ENCODE measurements around the gene TMEM187. TPM values are rescaled to one million over a fixed set of nuclear protein-coding genes. Genes with fewer than 3 reads are reported as not detected.
A peak's percentile ranks its signal among the peaks of the same experiment; 100 is the strongest.

TMEM187 gene
- total and polyA plus RNA-seq, 12 donors, result 3.4 to 13.2 (median 7.5) TPM

DNA sequence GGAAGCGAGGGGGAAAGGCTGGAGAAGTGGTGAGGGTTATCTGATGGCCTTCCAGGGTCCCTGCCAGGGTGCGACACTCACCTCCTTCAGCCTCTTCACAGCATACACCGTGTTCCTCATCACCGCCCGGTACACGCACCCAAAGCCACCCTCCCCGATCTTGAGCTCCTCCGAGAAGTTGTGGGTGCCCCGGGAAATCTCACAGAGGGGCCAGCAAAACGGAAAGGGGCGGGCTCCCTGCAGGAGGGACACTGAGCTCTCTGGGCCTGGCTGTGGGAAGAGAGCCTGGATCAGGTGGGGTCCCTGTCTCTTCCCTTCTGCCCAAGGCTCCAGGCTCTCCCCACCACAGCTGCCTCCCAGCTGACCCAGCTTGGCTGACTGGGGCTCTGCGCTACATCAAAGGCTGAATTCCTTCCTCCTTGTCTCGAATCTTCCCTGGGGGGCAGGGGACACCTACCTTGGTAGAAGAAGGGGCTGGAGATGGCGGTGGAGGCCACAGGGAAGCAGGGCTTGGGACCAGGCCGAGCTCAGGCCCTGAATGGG is 46.0 kb downstream of the TMEM187 start:
- no peak for DNase-seq
- WGBS, 2 donors, result 78 to 82% methylated on average over 14 to 15 of the region's 15 CpGs

DNA sequence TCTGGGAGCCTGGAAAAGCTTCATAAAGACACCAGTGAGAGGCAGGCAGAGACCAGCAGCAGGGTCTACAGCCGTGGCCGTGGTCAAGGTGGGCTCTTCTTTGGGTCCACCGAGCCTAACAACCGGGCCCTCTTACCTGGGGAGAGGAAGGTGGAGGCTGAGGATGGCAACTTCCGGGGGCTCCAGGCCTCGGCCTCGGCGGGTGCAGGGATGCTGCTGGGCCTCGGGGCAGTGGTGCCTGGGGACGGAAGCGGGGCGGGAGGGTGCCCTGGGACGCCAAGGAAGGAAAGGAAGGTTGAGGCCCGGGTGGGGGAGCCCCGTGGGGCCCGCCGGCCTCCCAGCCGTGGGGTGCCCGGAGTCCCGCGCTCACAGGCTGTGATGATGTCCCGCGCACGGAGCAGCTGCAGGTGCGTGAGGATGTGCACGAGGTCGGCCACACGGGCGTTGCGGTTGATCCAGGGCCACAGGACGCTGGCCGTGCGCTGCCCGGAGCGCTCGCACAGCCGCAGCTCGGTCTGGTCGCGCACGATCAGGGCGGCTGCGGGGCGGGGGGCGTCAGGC is 46.6 kb downstream of the TMEM187 start:
- WGBS, 2 donors, result 5 to 7% methylated on average over 11 to 44 of the region's 45 CpGs
- intact Hi-C loops (cut with DNase I), result loop anchor here in 1 of 10 donors (5.0 kb wide), 1 partner anchor 33 kb away; no protein-coding TSS in a partner anchor

More for the DNA sequence above, 46.0 kb downstream of the TMEM187 start:
- peaks cover 0 to 59% (median 0%) of the 10 kb centered on the region in 7 donors for H3K27me3 ChIP-seq
- TF ChIP-seq, protein P1, sequence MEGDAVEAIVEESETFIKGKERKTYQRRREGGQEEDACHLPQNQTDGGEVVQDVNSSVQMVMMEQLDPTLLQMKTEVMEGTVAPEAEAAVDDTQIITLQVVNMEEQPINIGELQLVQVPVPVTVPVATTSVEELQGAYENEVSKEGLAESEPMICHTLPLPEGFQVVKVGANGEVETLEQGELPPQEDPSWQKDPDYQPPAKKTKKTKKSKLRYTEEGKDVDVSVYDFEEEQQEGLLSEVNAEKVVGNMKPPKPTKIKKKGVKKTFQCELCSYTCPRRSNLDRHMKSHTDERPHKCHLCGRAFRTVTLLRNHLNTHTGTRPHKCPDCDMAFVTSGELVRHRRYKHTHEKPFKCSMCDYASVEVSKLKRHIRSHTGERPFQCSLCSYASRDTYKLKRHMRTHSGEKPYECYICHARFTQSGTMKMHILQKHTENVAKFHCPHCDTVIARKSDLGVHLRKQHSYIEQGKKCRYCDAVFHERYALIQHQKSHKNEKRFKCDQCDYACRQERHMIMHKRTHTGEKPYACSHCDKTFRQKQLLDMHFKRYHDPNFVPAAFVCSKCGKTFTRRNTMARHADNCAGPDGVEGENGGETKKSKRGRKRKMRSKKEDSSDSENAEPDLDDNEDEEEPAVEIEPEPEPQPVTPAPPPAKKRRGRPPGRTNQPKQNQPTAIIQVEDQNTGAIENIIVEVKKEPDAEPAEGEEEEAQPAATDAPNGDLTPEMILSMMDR (IDR thresholded peaks at IDR 0.05), result no peak
- peak overlapping the region in 7 of 10 donors; percentile 57 to 91 (median 89) for H3K27ac ChIP-seq
- peaks cover 0 to 40% (median 0%) of the 10 kb centered on the region in 9 donors for H3K36me3 ChIP-seq
- peaks cover 0 to 30% (median 9%) of the 10 kb centered on the region in 9 donors for H3K4me1 ChIP-seq
- intact Hi-C loops (cut with DNase I), result loop anchor here in 1 of 10 donors (5.0 kb wide), 1 partner anchor 34 kb away; no protein-coding TSS in a partner anchor
- H3K9me3 ChIP-seq, result no peaks in the 10 kb centered on the region
- no peak for ATAC-seq
- peak overlapping the region; percentile 35 to 63 (median 58) for H3K4me3 ChIP-seq

DNA sequence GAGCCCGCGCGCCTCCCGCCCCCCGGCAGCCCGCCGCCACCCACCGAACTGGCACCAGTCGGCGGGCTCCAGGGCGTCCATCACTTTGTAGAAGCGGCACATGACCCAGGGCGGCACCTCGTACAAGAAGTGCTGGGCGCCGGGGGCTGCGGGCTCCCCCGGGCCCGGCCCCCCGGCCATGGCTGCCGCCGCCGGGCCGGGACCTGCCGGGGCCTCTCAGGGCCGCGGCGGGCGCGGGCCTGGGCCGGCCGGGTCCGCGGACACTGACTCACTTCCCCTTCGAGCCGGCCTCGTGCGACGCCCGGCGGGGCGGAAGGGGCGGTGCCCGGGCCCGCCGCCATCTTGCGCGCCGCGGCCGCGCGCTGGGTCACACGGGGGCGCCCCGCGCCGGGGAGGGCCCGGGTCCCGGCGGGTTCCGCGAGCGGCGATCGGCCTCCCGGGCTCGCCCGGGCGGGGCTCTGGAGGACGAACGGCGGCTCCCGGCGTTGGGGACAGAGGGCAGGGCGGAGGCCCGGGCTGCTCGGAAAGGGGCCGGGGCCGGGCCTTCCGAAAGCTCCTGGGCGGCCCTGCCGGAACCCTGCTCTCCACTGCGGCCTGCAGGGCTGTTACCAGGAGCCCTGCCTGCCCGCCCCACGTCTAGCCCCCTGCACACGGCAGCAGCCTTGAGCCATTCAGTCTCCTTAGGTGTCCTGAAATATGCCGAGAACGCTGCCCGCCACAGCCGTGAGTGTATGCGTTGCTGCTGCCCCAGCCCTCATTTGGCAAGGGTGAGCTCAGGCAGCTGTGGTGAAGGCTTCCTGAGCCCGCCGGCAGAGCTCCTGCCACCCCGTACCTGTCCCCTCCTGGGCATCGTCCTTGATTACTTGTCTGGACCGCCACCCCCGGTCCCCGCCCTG is 47.3 kb downstream of the TMEM187 start, which contains the start of gene IRAK1:
Gene IRAK1, minus strand, starts transcription at position 270 of the 896 bp plus-strand sequence. Its CDS starts 90 bp downstream, at position 180.
- H3K4me3 ChIP-seq, result peak within 1 kb of the TSS; percentile 38 to 68 (median 60)
- peak; percentile 29 to 66 for DNase-seq
- intact Hi-C loops (cut with DNase I), result loop anchor here in 3 of 10 donors (2.0 to 10.0 kb wide), 3 partner anchors 27 to 75 kb away; partner anchors contain the start of gene MECP2 (in 1 of the 3)

More for the DNA sequence above, 46.6 kb downstream of the TMEM187 start:
- Histone ChIP-seq H3K27ac (peak overlapping the region; percentile 57 to 91 (median 83)), H3K4me1 (peaks cover 0 to 30% (median 9%) of the 10 kb centered on the region in 9 donors), H3K9me3 (no peaks in the 10 kb centered on the region), H3K4me3 (peak overlapping the region; percentile 35 to 63 (median 58)), H3K27me3 (peaks cover 0 to 59% (median 0%) of the 10 kb centered on the region in 7 donors), H3K36me3 (peaks cover 0 to 36% (median 0%) of the 10 kb centered on the region in 9 donors)
- no peak for DNase-seq
- ATAC-seq, result peak in 1 of 8 donors; percentile 4
- TF ChIP-seq, protein P1 (IDR thresholded peaks at IDR 0.05), result no peak

More for the DNA sequence above, 47.3 kb downstream of the TMEM187 start, which contains the start of gene IRAK1:
- Histone ChIP-seq H3K27me3 (peaks cover 0 to 62% (median 0%) of the 10 kb centered on the region in 7 donors), H3K4me1 (peaks cover 0 to 30% (median 10%) of the 10 kb centered on the region in 9 donors), H3K27ac (peak within 1 kb of the TSS; percentile 79 to 95 (median 88)), H3K9me3 (no peaks in the 10 kb centered on the region), H3K36me3 (peaks cover 0 to 34% (median 0%) of the 10 kb centered on the region in 9 donors)
- ATAC-seq, result peak; percentile 63 to 94 (median 80)
- WGBS, 2 donors, result 2 to 7% methylated on average over 24 to 47 of the region's 99 CpGs
- TF ChIP-seq, protein P1 (IDR thresholded peaks at IDR 0.05), result peak in 1 of 9 donors; percentile 13
